ENCODE results near the gene KIF4A.
"Not testable (repeated sequence)": the region's sequence is repeated elsewhere in the genome, so short reads cannot be mapped to it uniquely, and the experiment has no call there.

- not testable (repeated sequence) for TF ChIP-seq CTCF (conservative IDR thresholded peaks at IDR 0.05; ENCODE audit: low read depth, low read length); EZH2phosphoT487 (IDR thresholded peaks at IDR 0.05; ENCODE audit: borderline replicate concordance, low read length)
Observed at GRCh38 chrX:70274029-70274428, 15.9 kb upstream of the KIF4A start.

Data from PC-3 (cell line).